Measurements from ENCODE around the gene AK2. TPM values are rescaled to one million over a fixed set of nuclear protein-coding genes. Genes with fewer than 3 reads are reported as not detected.

The AK2 gene
- total RNA-seq, 1 donor from 2014 or later = 94.6 TPM

GRCh38 chr1:32971576-32971975 is 65.1 kb downstream of the AK2 start:
- Mint-ChIP-seq H3K36me3 (ENCODE audit: unreplicated experiment) (no peaks in the 10 kb centered on the region), H3K4me1 (ENCODE audit: unreplicated experiment) (peaks cover 6% of the 10 kb centered on the region), H3K4me3 (ENCODE audit: unreplicated experiment) (no peak overlapping the region), H3K27ac (ENCODE audit: unreplicated experiment) (no peak overlapping the region), H3K9me3 (ENCODE audit: unreplicated experiment) (no peaks in the 10 kb centered on the region), H3K27me3 (ENCODE audit: unreplicated experiment) (peaks cover 9% of the 10 kb centered on the region)
- TF ChIP-seq, protein P1, sequence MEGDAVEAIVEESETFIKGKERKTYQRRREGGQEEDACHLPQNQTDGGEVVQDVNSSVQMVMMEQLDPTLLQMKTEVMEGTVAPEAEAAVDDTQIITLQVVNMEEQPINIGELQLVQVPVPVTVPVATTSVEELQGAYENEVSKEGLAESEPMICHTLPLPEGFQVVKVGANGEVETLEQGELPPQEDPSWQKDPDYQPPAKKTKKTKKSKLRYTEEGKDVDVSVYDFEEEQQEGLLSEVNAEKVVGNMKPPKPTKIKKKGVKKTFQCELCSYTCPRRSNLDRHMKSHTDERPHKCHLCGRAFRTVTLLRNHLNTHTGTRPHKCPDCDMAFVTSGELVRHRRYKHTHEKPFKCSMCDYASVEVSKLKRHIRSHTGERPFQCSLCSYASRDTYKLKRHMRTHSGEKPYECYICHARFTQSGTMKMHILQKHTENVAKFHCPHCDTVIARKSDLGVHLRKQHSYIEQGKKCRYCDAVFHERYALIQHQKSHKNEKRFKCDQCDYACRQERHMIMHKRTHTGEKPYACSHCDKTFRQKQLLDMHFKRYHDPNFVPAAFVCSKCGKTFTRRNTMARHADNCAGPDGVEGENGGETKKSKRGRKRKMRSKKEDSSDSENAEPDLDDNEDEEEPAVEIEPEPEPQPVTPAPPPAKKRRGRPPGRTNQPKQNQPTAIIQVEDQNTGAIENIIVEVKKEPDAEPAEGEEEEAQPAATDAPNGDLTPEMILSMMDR (IDR thresholded peaks at IDR 0.05) = no peak
- DNase-seq (ENCODE audit: extremely low spot score, unreplicated experiment) = no peak

DNA sequence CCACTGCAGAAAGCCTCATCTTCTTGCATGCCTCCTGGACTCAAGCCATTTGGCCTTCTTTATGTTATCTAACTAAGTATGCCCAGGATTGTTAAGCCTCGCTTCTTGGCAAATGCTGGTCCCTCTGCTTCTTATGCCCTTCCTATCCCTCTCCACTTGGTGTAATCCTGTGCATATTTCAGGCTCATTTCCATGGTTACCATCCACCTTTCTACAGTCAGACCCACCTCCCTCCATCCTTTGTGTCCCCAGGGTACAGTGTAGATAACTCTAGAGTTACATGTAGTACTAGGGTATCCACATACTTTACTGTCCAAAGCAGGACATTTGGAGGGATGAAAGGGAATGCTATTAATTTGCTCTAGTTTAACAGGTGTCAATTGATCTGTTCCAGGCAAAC is 65.5 kb downstream of the AK2 start:
- H3K27me3 Mint-ChIP-seq (ENCODE audit: unreplicated experiment) = peaks cover 10% of the 10 kb centered on the region

GRCh38 chr1:32969566-32969965 is 67.1 kb downstream of the AK2 start:
- no peaks in the 10 kb centered on the region for H3K36me3 Mint-ChIP-seq (ENCODE audit: unreplicated experiment)
- DNase-seq (ENCODE audit: extremely low spot score, unreplicated experiment) = no peak
- peaks cover 10% of the 10 kb centered on the region for H3K27me3 Mint-ChIP-seq (ENCODE audit: unreplicated experiment)
- no peak overlapping the region for H3K4me3 Mint-ChIP-seq (ENCODE audit: unreplicated experiment)
- no peaks in the 10 kb centered on the region for H3K9me3 Mint-ChIP-seq (ENCODE audit: unreplicated experiment)
- TF ChIP-seq, protein P1 (IDR thresholded peaks at IDR 0.05) = no peak
- H3K27ac Mint-ChIP-seq (ENCODE audit: unreplicated experiment) = no peak overlapping the region
- H3K4me1 Mint-ChIP-seq (ENCODE audit: unreplicated experiment) = peaks cover 7% of the 10 kb centered on the region

More for the DNA sequence above, 65.5 kb downstream of the AK2 start:
- H3K9me3 Mint-ChIP-seq (ENCODE audit: unreplicated experiment) = no peaks in the 10 kb centered on the region
- no peak for DNase-seq (ENCODE audit: extremely low spot score, unreplicated experiment)
- H3K36me3 Mint-ChIP-seq (ENCODE audit: unreplicated experiment) = no peaks in the 10 kb centered on the region
- no peak overlapping the region for H3K4me3 Mint-ChIP-seq (ENCODE audit: unreplicated experiment)
- peaks cover 6% of the 10 kb centered on the region for H3K4me1 Mint-ChIP-seq (ENCODE audit: unreplicated experiment)
- no peak overlapping the region for H3K27ac Mint-ChIP-seq (ENCODE audit: unreplicated experiment)
- TF ChIP-seq, protein P1 (IDR thresholded peaks at IDR 0.05) = no peak

DNA sequence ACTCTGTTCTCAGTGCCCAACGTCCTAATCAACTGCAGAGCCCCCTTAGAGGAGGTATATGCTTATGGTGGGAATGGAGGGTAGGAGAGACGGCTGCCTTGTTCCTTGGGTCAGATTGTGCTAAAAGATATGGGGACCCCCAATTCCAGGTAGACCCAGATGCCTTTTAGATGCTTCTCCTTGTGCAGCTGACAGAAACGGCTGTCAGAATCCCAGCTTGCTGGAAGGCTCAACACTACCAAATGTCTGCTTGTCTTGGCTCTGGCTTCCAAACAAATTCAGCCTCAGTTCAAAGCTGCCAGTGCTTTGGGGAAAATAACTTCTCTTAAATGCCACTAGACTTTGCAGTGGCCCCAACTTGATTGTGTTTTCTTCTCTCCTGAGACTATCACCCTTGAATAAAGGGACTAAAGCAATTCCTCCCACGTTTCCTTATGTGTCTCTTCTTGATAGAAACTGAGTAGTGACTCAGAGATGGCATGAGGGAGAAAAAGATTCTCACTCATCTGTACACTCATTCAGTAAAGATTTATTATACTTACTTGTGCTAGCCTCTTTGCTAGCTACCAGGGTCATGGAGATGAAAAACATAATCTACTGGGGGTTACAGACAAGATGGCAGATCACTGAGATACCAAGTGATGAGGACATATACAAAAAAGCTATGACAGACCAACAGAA is 68.7 kb downstream of the AK2 start:
- TF ChIP-seq, protein P1 (IDR thresholded peaks at IDR 0.05) = no peak
- no peak overlapping the region for H3K4me3 Mint-ChIP-seq (ENCODE audit: unreplicated experiment)
- DNase-seq (ENCODE audit: extremely low spot score, unreplicated experiment) = no peak
- no peak overlapping the region for H3K27ac Mint-ChIP-seq (ENCODE audit: unreplicated experiment)
- H3K36me3 Mint-ChIP-seq (ENCODE audit: unreplicated experiment) = no peaks in the 10 kb centered on the region
- H3K9me3 Mint-ChIP-seq (ENCODE audit: unreplicated experiment) = no peaks in the 10 kb centered on the region
- H3K27me3 Mint-ChIP-seq (ENCODE audit: unreplicated experiment) = peaks cover 10% of the 10 kb centered on the region
- peaks cover 11% of the 10 kb centered on the region for H3K4me1 Mint-ChIP-seq (ENCODE audit: unreplicated experiment)

GRCh38 chr1:32966900-32967299 is 69.8 kb downstream of the AK2 start:
- Mint-ChIP-seq H3K9me3 (ENCODE audit: unreplicated experiment) (no peaks in the 10 kb centered on the region), H3K4me3 (ENCODE audit: unreplicated experiment) (no peak overlapping the region), H3K27me3 (ENCODE audit: unreplicated experiment) (peaks cover 10% of the 10 kb centered on the region), H3K4me1 (ENCODE audit: unreplicated experiment) (peaks cover 17% of the 10 kb centered on the region), H3K27ac (ENCODE audit: unreplicated experiment) (no peak overlapping the region), H3K36me3 (ENCODE audit: unreplicated experiment) (no peaks in the 10 kb centered on the region)
- TF ChIP-seq, protein P1 (IDR thresholded peaks at IDR 0.05) = no peak
- no peak for DNase-seq (ENCODE audit: extremely low spot score, unreplicated experiment)
